Kidney epithelial cell (primary cell): ENCODE data around the gene MLLT3. TPM values are rescaled to one million over a fixed set of nuclear protein-coding genes. Genes with fewer than 3 reads are reported as not detected.

Experiments
- DNase-seq: peaks from one replicate; pipeline ENCODE4 v3.0.0-alpha.2; 2010; ENCODE audit warnings: low read depth
- H3K27me3 ChIP-seq: 2 replicates; pipeline ENCODE4 v1.6.0; 2011; ENCODE audit warnings: low read length; ENCODE audit not compliant: control insufficient read depth, insufficient read depth
- H3K36me3 ChIP-seq: 2 replicates; pipeline ENCODE4 v1.5.1; 2011; ENCODE audit warnings: low read length; ENCODE audit not compliant: control insufficient read depth, insufficient read depth
- H3K4me3 ChIP-seq: 2 replicates; pipeline ENCODE4 v1.5.1; 2011; ENCODE audit warnings: low read depth, mild to moderate bottlenecking, control low read depth, low read length
- total RNA-seq: library from RNA; depleted of rRNA; stranded (reverse); fragments of >200 nt; gene quantifications from 2 replicates; pipeline ENCODE4 v1.2.3, GENCODE V29; 2015
- TF ChIP-seq, protein P1 (sequence below): IDR thresholded peaks from 2 replicates; pipeline ENCODE4 v1.5.1; 2011; ENCODE audit warnings: mild to moderate bottlenecking, moderate library complexity, low read length, control low read depth, inconsistent platforms; ENCODE audit not compliant: insufficient read depth, poor library complexity, severe bottlenecking

MLLT3 gene
- total RNA-seq, 1 donor from 2014 or later = 16.2 TPM

DNA sequence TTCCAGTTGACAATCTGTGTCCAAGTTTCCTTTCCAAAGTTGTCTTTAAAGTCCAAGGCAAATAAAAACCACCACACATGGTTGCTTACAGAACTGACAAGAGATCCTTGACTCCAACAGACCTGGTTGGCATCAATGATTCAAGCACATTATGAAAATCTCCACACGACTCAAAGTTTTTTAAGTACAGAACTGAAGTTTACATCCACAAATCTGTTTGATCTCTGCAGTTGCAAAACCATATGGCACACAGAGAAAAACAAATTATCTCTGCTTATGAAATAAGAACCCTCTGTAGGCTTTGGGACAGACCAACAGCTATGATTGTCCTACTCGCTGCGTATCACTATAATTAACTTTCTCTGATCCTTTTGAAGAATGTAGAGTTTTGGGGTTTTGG is 60.8 kb downstream of the MLLT3 start:
- no peak for DNase-seq
- TF ChIP-seq, protein P1, sequence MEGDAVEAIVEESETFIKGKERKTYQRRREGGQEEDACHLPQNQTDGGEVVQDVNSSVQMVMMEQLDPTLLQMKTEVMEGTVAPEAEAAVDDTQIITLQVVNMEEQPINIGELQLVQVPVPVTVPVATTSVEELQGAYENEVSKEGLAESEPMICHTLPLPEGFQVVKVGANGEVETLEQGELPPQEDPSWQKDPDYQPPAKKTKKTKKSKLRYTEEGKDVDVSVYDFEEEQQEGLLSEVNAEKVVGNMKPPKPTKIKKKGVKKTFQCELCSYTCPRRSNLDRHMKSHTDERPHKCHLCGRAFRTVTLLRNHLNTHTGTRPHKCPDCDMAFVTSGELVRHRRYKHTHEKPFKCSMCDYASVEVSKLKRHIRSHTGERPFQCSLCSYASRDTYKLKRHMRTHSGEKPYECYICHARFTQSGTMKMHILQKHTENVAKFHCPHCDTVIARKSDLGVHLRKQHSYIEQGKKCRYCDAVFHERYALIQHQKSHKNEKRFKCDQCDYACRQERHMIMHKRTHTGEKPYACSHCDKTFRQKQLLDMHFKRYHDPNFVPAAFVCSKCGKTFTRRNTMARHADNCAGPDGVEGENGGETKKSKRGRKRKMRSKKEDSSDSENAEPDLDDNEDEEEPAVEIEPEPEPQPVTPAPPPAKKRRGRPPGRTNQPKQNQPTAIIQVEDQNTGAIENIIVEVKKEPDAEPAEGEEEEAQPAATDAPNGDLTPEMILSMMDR = no peak
- H3K27me3 ChIP-seq = no peaks in the 10 kb centered on the region
- H3K4me3 ChIP-seq = no peak overlapping the region
- H3K36me3 ChIP-seq = no peaks in the 10 kb centered on the region

DNA sequence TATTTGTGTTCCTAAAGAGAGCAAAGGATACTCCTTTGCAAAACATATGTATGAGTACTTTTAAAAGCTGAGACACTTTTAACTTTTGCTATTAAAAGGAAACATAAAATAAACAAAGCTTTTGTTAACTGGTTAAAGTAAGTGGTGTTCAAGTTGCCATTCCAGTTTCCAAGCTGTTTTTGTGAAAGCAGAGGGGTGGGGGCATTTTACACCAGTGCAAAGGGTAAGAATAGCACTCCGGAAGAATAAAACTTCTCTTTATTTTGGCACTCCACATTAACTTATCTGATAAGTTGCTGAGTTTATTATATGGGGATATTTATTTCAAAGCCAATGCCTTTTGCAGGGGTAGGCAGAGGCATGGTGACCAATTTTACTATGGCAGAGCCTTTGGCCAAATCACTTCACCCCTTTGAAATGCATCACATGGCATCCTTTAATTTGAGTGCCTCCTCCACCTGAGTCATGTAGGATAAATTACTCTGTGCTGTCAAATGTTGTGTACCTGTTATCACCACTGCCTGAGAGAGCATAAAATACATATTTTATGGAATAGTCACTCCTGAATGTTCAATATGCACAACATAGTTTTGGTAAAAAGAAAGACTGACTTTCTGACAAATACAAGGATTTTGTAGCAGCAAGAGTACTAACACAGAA is 62.9 kb downstream of the MLLT3 start:
- TF ChIP-seq, protein P1 = no peak
- H3K36me3 ChIP-seq = no peaks in the 10 kb centered on the region
- DNase-seq = no peak
- no peak overlapping the region for H3K4me3 ChIP-seq
- H3K27me3 ChIP-seq = no peaks in the 10 kb centered on the region

DNA sequence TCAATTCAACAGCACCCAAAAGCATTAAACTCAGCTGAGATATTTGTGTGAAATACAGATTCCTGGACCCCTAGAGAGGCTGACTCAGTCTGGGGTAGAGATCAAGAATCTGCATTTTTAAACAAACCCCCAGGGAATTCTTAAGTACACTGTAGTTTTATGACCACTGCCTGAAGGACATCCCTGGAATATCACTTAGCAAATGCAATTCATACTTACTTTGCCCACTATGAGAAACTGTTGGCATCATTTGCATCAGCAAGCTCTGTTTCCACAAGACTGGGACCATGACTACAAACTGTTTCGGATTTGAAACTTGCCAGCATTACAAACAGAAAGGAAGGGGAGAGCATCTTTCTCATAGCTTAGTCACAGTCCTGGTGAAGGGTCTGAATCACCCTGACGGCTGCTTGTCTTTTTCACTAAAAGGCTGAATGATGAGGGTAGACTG is 63.7 kb downstream of the MLLT3 start:
- H3K4me3 ChIP-seq = no peak overlapping the region
- TF ChIP-seq, protein P1 = no peak
- no peaks in the 10 kb centered on the region for H3K36me3 ChIP-seq
- peak; percentile 89 for DNase-seq
- H3K27me3 ChIP-seq = no peaks in the 10 kb centered on the region

DNA sequence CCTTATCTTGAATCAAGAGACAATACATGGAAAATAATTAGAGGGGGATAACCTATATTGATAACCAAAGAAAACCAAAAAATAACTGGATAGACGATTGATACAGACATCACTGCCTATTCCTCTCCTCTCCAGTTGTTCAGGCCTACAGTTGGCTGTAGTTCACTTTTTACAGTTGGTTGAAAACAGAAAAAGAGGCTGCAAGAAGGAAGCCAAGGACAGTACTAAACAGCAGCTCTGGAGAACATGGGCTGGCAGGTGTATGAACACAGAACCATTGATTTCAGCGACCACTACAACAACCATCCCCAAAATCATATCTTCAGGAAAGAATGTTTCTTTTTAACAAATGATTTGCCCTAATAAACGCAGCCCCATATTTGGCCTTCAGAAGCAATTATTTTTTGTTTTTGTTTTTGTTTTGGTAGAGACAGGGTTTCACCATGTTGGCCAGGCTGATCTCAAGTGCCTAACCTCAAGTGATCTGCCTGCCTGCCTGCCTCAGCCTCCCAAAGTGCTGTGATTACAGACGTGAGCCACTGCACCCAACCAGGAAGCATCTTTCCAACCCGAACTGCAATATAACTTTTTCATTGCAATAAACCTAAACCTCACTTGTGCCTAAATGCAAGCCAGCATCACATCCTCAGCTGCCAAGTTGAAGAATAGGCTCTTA is 64.3 kb downstream of the MLLT3 start:
- TF ChIP-seq, protein P1 = no peak
- no peaks in the 10 kb centered on the region for H3K36me3 ChIP-seq

DNA sequence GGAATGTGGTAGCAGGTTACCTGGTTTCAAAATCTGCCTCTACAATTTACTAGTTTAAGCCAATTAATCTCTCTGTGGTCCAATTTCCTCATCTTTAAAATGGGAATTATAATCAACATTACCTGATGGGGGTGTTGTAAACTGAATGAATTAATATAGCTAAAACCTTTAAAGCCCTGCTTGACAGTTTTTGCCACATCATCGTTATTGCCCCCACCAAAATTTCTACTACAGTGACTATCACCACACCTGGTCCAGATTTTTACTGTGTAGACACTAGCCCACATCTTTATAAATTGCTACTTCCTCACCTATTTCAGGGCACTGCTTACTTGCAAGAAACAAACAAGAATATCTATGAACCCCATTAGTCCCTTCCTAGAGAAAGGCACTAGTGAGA is 65.0 kb downstream of the MLLT3 start:
- no peak overlapping the region for H3K4me3 ChIP-seq
- TF ChIP-seq, protein P1 = no peak

More for the DNA sequence above, 64.3 kb downstream of the MLLT3 start:
- DNase-seq = no peak
- Histone ChIP-seq H3K4me3 (no peak overlapping the region), H3K27me3 (no peaks in the 10 kb centered on the region)

More for the DNA sequence above, 65.0 kb downstream of the MLLT3 start:
- no peak for DNase-seq
- Histone ChIP-seq H3K36me3 (no peaks in the 10 kb centered on the region), H3K27me3 (no peaks in the 10 kb centered on the region)
